ENCODE measurements around the gene CES1.
"Not testable (repeated sequence)": the region's sequence is repeated elsewhere in the genome, so short reads cannot be mapped to it uniquely, and the experiment has no call there.

Gene CES1

DNA sequence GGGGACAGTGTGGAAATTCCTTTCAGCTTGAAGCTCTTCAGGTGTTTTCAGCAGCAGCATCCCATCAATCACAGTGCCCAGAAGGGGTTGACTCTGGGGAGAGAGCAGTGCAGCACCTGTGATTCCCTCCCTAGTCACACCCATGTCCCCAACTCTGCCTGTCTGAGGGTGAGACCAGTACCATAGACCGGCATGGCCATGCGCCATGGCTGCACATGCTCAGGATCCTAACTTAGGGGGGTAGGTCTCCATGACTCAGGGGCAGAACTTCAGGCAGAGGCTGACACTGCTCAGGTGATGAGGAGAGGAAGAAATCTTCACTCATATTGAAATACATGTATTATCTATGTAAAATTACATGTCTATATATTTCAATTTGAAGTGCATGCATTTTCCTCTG is 19.9 kb downstream of the CES1 start:
- H3K9me3 ChIP-seq (ENCODE audit: severe bottlenecking) = no peaks in the 10 kb centered on the region
- no peak overlapping the region for H3K27ac ChIP-seq
- no peak for TF ChIP-seq CTCF (IDR thresholded peaks at IDR 0.05; ENCODE audit: low read depth, low read length)

GRCh38 chr16:55811811-55812210 is 21.1 kb downstream of the CES1 start:
- no peak for DNase-seq
- no peak for TF ChIP-seq CTCF (IDR thresholded peaks at IDR 0.05; ENCODE audit: low read depth, low read length)
- H3K27ac ChIP-seq = no peak overlapping the region
- no peaks in the 10 kb centered on the region for H3K27me3 ChIP-seq (ENCODE audit: insufficient read depth, low read depth, severe bottlenecking)
- no peaks in the 10 kb centered on the region for H3K36me3 ChIP-seq
- H3K4me3 ChIP-seq (ENCODE audit: low read depth, low read length) = no peak overlapping the region
- H3K9me3 ChIP-seq (ENCODE audit: severe bottlenecking) = no peaks in the 10 kb centered on the region

More for the DNA sequence above, 19.9 kb downstream of the CES1 start:
- Histone ChIP-seq H3K4me3 (ENCODE audit: low read depth, low read length) (no peak overlapping the region), H3K27me3 (ENCODE audit: insufficient read depth, low read depth, severe bottlenecking) (no peaks in the 10 kb centered on the region), H3K36me3 (no peaks in the 10 kb centered on the region)
- DNase-seq = no peak

DNA sequence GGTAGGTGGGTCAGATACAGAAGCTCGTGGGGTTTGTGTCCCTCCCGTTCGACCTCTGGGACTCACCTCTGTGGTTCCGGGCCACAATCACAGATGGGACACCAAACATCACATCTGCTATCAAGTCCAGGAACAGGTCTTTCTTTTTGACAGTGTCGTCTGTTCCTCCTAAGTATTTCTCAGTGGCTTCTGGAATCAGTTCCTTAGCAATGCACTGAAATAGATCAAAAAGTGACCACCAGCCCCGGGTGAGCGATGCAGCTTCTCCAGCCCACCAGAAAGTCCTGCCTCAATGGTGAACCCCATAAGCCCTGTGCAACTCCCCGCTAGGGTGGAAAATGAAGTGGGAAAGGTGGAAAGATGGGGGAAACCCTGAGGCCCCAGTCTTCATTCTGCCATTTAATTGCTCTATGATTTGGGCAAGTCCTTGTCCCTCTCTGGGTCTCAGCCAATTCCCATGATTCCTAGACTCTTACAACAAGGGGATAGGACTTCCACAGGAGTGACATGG is 22.4 kb downstream of the CES1 start:
- Histone ChIP-seq H3K4me3 (ENCODE audit: low read depth, low read length) (no peak overlapping the region), H3K27me3 (ENCODE audit: insufficient read depth, low read depth, severe bottlenecking) (no peaks in the 10 kb centered on the region), H3K9me3 (ENCODE audit: severe bottlenecking) (no peaks in the 10 kb centered on the region), H3K36me3 (no peaks in the 10 kb centered on the region), H3K27ac (no peak overlapping the region)
- DNase-seq = no peak
- no peak for TF ChIP-seq CTCF (IDR thresholded peaks at IDR 0.05; ENCODE audit: low read depth, low read length)

- no peak for DNase-seq
- no peaks in the 10 kb centered on the region for H3K36me3 ChIP-seq
- no peak for TF ChIP-seq CTCF (IDR thresholded peaks at IDR 0.05; ENCODE audit: low read depth, low read length)
- H3K27me3 ChIP-seq (ENCODE audit: insufficient read depth, low read depth, severe bottlenecking) = no peaks in the 10 kb centered on the region
- no peak overlapping the region for H3K27ac ChIP-seq
- no peaks in the 10 kb centered on the region for H3K9me3 ChIP-seq (ENCODE audit: severe bottlenecking)
- H3K4me3 ChIP-seq (ENCODE audit: low read depth, low read length) = no peak overlapping the region
Measured at GRCh38 chr16:55809851-55810250, 23.0 kb downstream of the CES1 start.

GRCh38 chr16:55809386-55809785 is 23.5 kb downstream of the CES1 start:
- no peak overlapping the region for H3K27ac ChIP-seq
- no peak for DNase-seq
- H3K36me3 ChIP-seq = no peaks in the 10 kb centered on the region
- TF ChIP-seq CTCF (IDR thresholded peaks at IDR 0.05; ENCODE audit: low read depth, low read length) = no peak
- no peaks in the 10 kb centered on the region for H3K9me3 ChIP-seq (ENCODE audit: severe bottlenecking)
- H3K27me3 ChIP-seq (ENCODE audit: insufficient read depth, low read depth, severe bottlenecking) = no peaks in the 10 kb centered on the region
- no peak overlapping the region for H3K4me3 ChIP-seq (ENCODE audit: low read depth, low read length)

GRCh38 chr16:55808286-55808685 is 24.6 kb downstream of the CES1 start:
- H3K27ac ChIP-seq; H3K4me3 ChIP-seq (ENCODE audit: low read depth, low read length); DNase-seq; H3K27me3 ChIP-seq (ENCODE audit: insufficient read depth, low read depth, severe bottlenecking); H3K9me3 ChIP-seq (ENCODE audit: severe bottlenecking); H3K36me3 ChIP-seq: not testable (repeated sequence)

DNA sequence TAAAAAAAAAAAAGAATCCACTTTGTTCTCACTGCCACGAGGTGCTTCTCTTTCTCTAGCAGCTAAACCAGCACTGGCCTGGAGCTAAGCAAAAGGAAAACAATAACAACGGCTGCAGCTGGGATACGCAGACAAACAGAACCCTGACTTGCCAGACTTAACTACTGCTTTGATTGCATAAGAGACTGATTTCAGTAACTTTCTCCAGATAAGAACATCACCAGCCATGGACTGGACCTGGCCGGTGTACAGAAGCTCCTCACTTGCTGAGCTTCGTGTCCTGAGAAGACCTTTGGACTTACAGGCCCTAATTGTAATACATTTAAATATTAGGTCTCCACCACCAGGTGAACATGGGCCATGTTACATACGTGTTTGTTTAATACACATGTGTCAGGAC is 27.8 kb downstream of the CES1 start:
- not testable (repeated sequence) for H3K36me3 ChIP-seq; DNase-seq; H3K27me3 ChIP-seq (ENCODE audit: insufficient read depth, low read depth, severe bottlenecking); H3K9me3 ChIP-seq (ENCODE audit: severe bottlenecking); H3K27ac ChIP-seq; H3K4me3 ChIP-seq (ENCODE audit: low read depth, low read length)

DNA sequence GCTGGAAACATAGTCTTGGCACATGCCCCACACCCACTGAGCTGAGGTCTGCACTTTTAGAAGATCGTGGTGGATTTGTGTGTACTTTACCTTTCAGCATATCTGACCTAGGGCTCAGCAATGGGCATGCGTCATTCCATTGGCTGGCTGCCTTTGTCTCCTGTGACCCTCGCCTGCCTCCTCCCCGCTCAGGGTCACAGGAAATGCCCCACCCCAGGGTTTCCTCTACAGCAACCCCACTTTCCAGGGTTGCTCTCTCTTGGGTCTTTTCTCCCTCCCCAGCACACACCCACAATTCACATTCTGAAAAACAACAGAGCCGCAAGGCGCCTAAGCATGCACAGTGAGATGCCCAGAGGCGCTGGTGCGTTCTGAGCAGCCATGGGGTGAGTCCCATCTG is 29.2 kb downstream of the CES1 start:
- H3K9me3 ChIP-seq (ENCODE audit: severe bottlenecking); H3K27ac ChIP-seq; H3K27me3 ChIP-seq (ENCODE audit: insufficient read depth, low read depth, severe bottlenecking); H3K36me3 ChIP-seq; H3K4me3 ChIP-seq (ENCODE audit: low read depth, low read length); DNase-seq: not testable (repeated sequence)

- H3K9me3 ChIP-seq (ENCODE audit: severe bottlenecking); H3K4me3 ChIP-seq (ENCODE audit: low read depth, low read length); H3K36me3 ChIP-seq; H3K27me3 ChIP-seq (ENCODE audit: insufficient read depth, low read depth, severe bottlenecking); DNase-seq; H3K27ac ChIP-seq: not testable (repeated sequence)
Measured at GRCh38 chr16:55792934-55793374, 39.9 kb downstream of the CES1 start.

DNA sequence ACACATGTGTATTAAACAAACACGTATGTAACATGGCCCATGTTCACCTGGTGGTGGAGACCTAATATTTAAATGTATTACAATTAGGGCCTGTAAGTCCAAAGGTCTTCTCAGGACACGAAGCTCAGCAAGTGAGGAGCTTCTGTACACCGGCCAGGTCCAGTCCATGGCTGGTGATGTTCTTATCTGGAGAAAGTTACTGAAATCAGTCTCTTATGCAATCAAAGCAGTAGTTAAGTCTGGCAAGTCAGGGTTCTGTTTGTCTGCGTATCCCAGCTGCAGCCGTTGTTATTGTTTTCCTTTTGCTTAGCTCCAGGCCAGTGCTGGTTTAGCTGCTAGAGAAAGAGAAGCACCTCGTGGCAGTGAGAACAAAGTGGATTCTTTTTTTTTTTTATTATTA is 41.4 kb downstream of the CES1 start:
- H3K27ac ChIP-seq; H3K36me3 ChIP-seq; H3K9me3 ChIP-seq (ENCODE audit: severe bottlenecking); DNase-seq; H3K4me3 ChIP-seq (ENCODE audit: low read depth, low read length); H3K27me3 ChIP-seq (ENCODE audit: insufficient read depth, low read depth, severe bottlenecking): not testable (repeated sequence)

All from WERI-Rb-1 (cell line).